ENCODE measurements around the gene GPATCH3. TPM values are rescaled to one million over a fixed set of nuclear protein-coding genes. Genes with fewer than 3 reads are reported as not detected.

Gene GPATCH3
- total RNA-seq, 2 donors from 2014 or later: 7.1 to 9.2 TPM

GRCh38 chr1:26915204-26915842, 15.1 kb upstream of the GPATCH3 start:
- DNase-seq (ENCODE audit: low spot score): no peak
- intact Hi-C loops (cut with DNase I): no loop called here

GRCh38 chr1:26913754-26914619, 13.7 kb upstream of the GPATCH3 start, which contains the start of gene NR0B2:
TSS of gene NR0B2 (minus strand) at chr1:26913975. CDS start at chr1:26913940, 35 bp downstream.
- no peak for DNase-seq (ENCODE audit: low spot score)
- intact Hi-C loops (cut with DNase I): no loop called here

GRCh38 chr1:26913389-26913753, 13.1 kb upstream of the GPATCH3 start:
- intact Hi-C loops (cut with DNase I): no loop called here
- no peak for DNase-seq (ENCODE audit: low spot score)

- no peak for DNase-seq (ENCODE audit: low spot score)
- intact Hi-C loops (cut with DNase I): no loop called here
These were observed 11.9 kb upstream of the GPATCH3 start for GRCh38 chr1:26912147-26912490.

GRCh38 chr1:26911399-26912146, 11.3 kb upstream of the GPATCH3 start:
- intact Hi-C loops (cut with DNase I): no loop called here
- DNase-seq (ENCODE audit: low spot score): no peak

DNA sequence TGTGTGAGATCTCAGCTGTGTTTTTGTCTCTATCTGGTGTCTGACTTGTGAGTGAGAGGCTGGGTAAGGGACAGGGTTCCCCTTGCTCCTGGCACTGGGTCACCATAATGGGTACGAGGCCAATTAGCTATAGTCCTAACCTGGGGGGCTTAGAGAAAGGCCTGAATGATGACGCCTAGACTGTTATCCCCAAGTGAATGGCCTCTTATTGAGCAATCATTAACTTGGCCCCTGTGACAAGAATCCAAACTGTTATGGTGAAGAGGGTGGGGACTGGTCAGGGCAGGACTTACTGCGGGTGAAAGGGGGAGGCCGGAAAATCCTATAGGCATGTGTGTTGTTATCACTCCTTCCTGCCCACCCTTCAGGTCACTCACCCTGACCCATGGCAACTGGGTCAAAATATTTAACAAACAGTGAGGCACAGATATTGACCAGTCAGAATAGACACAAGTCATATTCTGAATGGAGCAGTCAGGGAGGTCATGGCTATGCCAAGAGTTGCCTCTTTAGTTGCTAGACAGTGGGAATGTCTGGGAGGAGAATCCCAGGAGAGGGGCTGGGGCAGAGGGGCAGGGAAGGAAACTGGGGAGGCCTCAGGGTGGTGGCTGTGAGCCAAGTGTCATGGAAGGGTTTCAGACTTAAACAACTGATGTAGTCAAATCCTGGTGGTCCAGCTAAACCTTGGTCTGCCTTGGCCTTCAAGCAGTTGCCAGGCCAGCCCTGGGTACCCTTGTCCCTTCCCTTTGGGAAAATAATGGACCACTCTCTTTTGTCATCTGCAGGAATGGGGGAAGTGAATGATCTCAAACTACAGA, 10.3 kb upstream of the GPATCH3 start:
- DNase-seq (ENCODE audit: low spot score): no peak
- intact Hi-C loops (cut with DNase I): no loop called here

GRCh38 chr1:26909951-26910342, 9.7 kb upstream of the GPATCH3 start:
- no peak for DNase-seq (ENCODE audit: low spot score)
- intact Hi-C loops (cut with DNase I): no loop called here

- peak; percentile 80 for DNase-seq (ENCODE audit: low spot score)
- intact Hi-C loops (cut with DNase I): no loop called here
These were observed 7.0 kb upstream of the GPATCH3 start for GRCh38 chr1:26907071-26907917.

DNA sequence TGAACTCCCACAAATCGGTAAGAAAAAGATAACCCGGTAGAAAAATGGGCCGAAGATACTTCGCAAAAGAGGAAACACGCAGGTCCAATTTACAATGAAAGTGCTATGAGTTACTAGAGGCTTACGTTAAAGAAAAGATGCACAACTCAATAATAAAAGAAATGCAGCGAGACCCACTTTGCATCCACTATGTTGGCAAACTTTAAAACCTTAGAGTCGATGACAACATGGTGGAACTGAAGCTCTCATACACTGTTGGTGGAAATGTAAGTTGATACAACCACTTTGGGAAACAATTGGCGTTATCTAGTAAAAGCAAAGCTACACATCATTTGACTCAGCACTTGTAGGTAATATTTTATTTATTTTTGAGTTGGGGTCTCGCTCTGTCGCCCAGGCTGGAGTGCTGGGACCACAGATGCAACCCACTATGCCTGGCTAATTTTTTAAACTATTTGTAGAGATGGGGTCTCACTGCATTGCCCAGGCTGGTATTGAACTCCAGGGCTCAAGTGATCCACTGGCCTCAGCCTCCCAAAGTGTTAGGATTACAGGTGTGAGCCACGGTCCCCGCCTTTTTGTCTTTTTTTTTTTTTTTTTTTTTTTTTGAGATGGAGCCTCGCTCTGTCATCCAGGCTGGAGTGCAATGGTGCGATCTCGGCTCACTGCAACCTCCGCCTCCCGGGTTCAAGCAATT, 696 bp upstream of the GPATCH3 start:
- intact Hi-C loops (cut with DNase I): no loop called here
- peak; percentile 13 for DNase-seq (ENCODE audit: low spot score)

- DNase-seq (ENCODE audit: low spot score): peak; percentile 66
- intact Hi-C loops (cut with DNase I): no loop called here
These were observed 2.9 kb downstream of the GPATCH3 start for GRCh38 chr1:26897351-26897750.

- peak; percentile 32 for DNase-seq (ENCODE audit: low spot score)
- intact Hi-C loops (cut with DNase I): no loop called here
These were observed 6.0 kb downstream of the GPATCH3 start for GRCh38 chr1:26894263-26894662.

- intact Hi-C loops (cut with DNase I): no loop called here
These were observed 9.8 kb downstream of the GPATCH3 start for GRCh38 chr1:26890467-26890796.

DNA sequence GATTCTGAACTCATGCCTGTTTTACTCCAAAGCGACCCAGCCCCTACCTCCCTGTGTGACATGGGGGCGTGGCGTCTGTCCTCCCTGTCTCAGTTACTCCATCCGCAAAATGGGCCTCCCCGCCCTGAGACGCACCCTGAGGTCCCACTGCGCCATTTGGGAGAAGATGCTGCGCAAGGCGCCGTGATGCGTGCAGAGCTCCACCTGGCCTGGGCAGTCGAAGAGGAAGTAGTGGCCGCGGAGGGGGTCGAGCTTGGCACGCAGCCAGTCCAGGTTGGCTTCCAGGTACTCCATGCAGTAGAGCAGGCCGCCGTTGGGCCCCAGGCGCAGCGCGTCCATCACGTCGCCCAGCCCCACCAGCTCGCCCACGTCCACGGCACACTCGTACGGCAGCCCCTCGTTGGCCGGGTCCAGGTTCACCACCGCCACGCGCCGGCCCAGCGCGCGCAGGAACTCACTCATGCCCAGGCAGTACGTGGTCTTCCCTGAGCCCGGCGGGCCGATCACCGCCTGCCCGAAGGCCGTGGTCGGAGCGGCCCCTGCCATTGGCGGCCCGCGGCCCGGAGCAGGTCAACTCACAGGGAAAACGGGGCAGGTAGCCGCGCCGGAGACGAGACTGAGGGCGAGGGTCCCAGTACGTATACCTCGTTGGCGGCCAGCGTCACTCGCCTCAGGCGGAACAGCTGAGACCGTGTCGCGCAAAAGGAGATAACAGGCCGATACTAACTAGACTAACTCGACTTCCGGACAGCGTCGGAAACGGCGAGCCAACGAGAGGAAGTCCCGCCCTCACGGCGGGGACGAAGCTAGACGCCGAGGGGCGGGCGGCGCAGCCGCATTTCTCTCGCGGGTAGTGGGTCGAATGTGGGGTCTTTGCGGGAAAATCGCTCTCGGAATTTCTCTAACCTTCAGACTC, 10.5 kb downstream of the GPATCH3 start, which contains the start of gene GPN2:
GPN2 (minus strand) TSS at position 733 of the 916 bp plus-strand sequence; CDS start at position 546, 187 bp downstream.
- peak; percentile 93 for DNase-seq (ENCODE audit: low spot score)
- intact Hi-C loops (cut with DNase I): loop anchor here in 1 of 2 donors (10.0 kb wide), 1 partner anchor 285 kb away; no protein-coding TSS in a partner anchor

More at GRCh38 chr1:26890467-26890796, 9.8 kb downstream of the GPATCH3 start:
- DNase-seq (ENCODE audit: low spot score): no peak

- DNase-seq (ENCODE audit: low spot score): peak; percentile 10
- intact Hi-C loops (cut with DNase I): loop anchor here in 1 of 2 donors (10.0 kb wide), 1 partner anchor 283 kb away; no protein-coding TSS in a partner anchor
These were observed 12.0 kb downstream of the GPATCH3 start for GRCh38 chr1:26888231-26888630.

DNA sequence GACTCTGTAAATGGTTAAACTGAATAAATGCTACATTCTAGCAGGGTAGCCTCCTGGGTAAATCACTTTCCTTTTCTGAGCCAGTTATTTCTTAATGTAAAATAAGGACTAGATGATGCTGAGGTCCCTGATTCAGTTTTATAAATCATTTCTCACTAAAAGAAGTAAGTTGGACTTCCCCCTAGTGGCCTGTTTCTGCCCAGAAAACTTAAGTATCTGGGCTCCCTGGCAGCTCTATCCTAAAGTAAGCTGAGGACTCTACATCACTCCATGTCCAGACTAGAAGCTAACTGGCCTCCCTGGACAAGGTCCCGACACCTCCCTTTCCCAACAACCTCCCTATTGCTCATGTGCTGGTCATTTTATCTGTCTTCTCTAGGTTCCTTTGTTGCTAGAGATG, 13.1 kb downstream of the GPATCH3 start:
- intact Hi-C loops (cut with DNase I): loop anchor here in 1 of 2 donors (10.0 kb wide), 1 partner anchor 282 kb away; no protein-coding TSS in a partner anchor
- DNase-seq (ENCODE audit: low spot score): peak; percentile 10

- peak; percentile 18 for DNase-seq (ENCODE audit: low spot score)
- intact Hi-C loops (cut with DNase I): loop anchor here in 1 of 2 donors (10.0 kb wide), 1 partner anchor 278 kb away; no protein-coding TSS in a partner anchor
These were observed 17.4 kb downstream of the GPATCH3 start for GRCh38 chr1:26882696-26883463.
